ENCODE data around the gene ST8SIA5.

Gene ST8SIA5

GRCh38 chr18:46702471-46702870 lies 54.4 kb downstream of the ST8SIA5 start:
- TF ChIP-seq CTCF (conservative IDR thresholded peaks at IDR 0.05; ENCODE audit: low read length): no peak
- no peak for DNase-seq (ENCODE audit: low read depth)
- no peak overlapping the region for H3K4me3 ChIP-seq (ENCODE audit: low read length)

- no peak for TF ChIP-seq CTCF (conservative IDR thresholded peaks at IDR 0.05; ENCODE audit: low read length)
- DNase-seq (ENCODE audit: low read depth): no peak
- no peak overlapping the region for H3K4me3 ChIP-seq (ENCODE audit: low read length)
Observed at GRCh38 chr18:46700066-46700824, 56.6 kb downstream of the ST8SIA5 start.

- no peak overlapping the region for H3K4me3 ChIP-seq (ENCODE audit: low read length)
- no peak for TF ChIP-seq CTCF (conservative IDR thresholded peaks at IDR 0.05; ENCODE audit: low read length)
- DNase-seq (ENCODE audit: low read depth): no peak
Observed at GRCh38 chr18:46696702-46697101, 60.2 kb downstream of the ST8SIA5 start.

GRCh38 chr18:46696268-46696667 lies 60.6 kb downstream of the ST8SIA5 start:
- no peak overlapping the region for H3K4me3 ChIP-seq (ENCODE audit: low read length)
- TF ChIP-seq CTCF (conservative IDR thresholded peaks at IDR 0.05; ENCODE audit: low read length): no peak
- no peak for DNase-seq (ENCODE audit: low read depth)

- no peak overlapping the region for H3K4me3 ChIP-seq (ENCODE audit: low read length)
- no peak for DNase-seq (ENCODE audit: low read depth)
- TF ChIP-seq CTCF (conservative IDR thresholded peaks at IDR 0.05; ENCODE audit: low read length): no peak
Observed at GRCh38 chr18:46693996-46694395, 62.9 kb downstream of the ST8SIA5 start.

GRCh38 chr18:46688853-46689525 lies 67.9 kb downstream of the ST8SIA5 start:
- DNase-seq (ENCODE audit: low read depth): no peak
- TF ChIP-seq CTCF (conservative IDR thresholded peaks at IDR 0.05; ENCODE audit: low read length): no peak
- no peak overlapping the region for H3K4me3 ChIP-seq (ENCODE audit: low read length)

GRCh38 chr18:46686186-46686585 lies 70.7 kb downstream of the ST8SIA5 start:
- TF ChIP-seq CTCF (conservative IDR thresholded peaks at IDR 0.05; ENCODE audit: low read length): no peak

More at GRCh38 chr18:46686186-46686585, 70.7 kb downstream of the ST8SIA5 start:
- DNase-seq (ENCODE audit: low read depth): no peak
- H3K4me3 ChIP-seq (ENCODE audit: low read length): no peak overlapping the region
